NB4 (cell line): ENCODE measurements around the gene TMEM178B.

Experiments
- DNase-seq: peaks from one replicate; pipeline ENCODE4 v3.0.0; 2010; ENCODE audit warnings: low read depth
- H3K4me3 ChIP-seq: one replicate; pipeline ENCODE4 v1.5.1; 2011; ENCODE audit warnings: mild to moderate bottlenecking, low read depth, low read length, moderate library complexity
- MYC ChIP-seq: IDR thresholded peaks from 2 replicates; pipeline ENCODE4 v1.6.1; 2011; ENCODE audit warnings: low read depth, low read length
- POLR2A ChIP-seq: IDR thresholded peaks from 2 replicates; pipeline ENCODE4 v1.6.1; 2011; ENCODE audit warnings: mild to moderate bottlenecking; ENCODE audit not compliant: insufficient read length; ENCODE audit errors: extremely low read depth
- TF ChIP-seq, protein P1 (sequence below): IDR thresholded peaks from one replicate; pipeline ENCODE4 v1.5.1; 2012; ENCODE audit warnings: low read depth, low read length
- TF ChIP-seq, protein P2 (sequence below): IDR thresholded peaks from 2 replicates; pipeline ENCODE4 v1.6.1; 2011; ENCODE audit warnings: low read depth, low read length

Gene TMEM178B

DNA sequence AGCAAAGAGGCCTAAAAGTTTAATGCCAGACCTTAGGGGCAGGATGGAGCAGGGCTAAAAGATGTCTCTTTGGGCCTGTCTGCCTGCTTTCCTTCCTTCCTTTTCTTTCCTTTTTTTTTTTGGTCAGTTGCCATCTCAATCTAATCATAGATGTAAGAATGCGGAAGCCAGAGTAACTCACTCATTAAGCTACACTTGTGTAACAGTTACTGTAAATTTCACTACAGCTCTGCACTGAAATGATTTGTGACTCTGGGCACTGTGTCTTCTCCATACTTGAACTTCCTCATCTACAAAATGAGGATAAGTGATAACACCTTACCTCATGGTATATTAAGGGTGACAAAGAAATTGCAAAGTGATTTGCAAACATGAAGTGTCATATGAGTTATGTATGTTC lies 401.8 kb downstream of the TMEM178B start:
- no peak for DNase-seq
- H3K4me3 ChIP-seq, result no peak overlapping the region
- TF ChIP-seq, protein P1, sequence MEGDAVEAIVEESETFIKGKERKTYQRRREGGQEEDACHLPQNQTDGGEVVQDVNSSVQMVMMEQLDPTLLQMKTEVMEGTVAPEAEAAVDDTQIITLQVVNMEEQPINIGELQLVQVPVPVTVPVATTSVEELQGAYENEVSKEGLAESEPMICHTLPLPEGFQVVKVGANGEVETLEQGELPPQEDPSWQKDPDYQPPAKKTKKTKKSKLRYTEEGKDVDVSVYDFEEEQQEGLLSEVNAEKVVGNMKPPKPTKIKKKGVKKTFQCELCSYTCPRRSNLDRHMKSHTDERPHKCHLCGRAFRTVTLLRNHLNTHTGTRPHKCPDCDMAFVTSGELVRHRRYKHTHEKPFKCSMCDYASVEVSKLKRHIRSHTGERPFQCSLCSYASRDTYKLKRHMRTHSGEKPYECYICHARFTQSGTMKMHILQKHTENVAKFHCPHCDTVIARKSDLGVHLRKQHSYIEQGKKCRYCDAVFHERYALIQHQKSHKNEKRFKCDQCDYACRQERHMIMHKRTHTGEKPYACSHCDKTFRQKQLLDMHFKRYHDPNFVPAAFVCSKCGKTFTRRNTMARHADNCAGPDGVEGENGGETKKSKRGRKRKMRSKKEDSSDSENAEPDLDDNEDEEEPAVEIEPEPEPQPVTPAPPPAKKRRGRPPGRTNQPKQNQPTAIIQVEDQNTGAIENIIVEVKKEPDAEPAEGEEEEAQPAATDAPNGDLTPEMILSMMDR, result no peak
- TF ChIP-seq MYC, result no peak
- TF ChIP-seq, protein P2, sequence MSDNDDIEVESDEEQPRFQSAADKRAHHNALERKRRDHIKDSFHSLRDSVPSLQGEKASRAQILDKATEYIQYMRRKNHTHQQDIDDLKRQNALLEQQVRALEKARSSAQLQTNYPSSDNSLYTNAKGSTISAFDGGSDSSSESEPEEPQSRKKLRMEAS, result no peak
- TF ChIP-seq POLR2A, result no peak

DNA sequence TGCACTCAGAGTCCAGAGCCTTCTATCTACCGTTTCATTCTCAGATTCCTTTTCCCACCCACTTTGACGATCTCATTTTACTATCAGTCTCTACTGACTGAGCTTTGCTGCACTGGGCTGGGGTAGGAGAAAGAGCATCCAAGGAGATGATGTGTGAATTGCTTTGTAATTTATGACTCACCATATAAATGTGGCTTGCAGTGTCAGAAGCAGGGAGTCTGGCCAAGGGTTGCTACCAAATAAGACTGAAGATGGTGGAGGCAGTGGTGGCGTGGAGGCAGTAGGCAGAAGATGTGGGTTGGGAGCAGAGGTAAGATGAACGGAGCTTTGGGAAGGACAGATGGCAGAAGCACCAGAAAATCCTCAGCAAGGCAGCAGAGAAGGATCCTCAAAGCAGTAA lies 404.0 kb downstream of the TMEM178B start:
- TF ChIP-seq POLR2A (no peak), MYC (no peak)
- TF ChIP-seq, protein P2, result no peak
- TF ChIP-seq, protein P1, result no peak
- no peak overlapping the region for H3K4me3 ChIP-seq
- no peak for DNase-seq

DNA sequence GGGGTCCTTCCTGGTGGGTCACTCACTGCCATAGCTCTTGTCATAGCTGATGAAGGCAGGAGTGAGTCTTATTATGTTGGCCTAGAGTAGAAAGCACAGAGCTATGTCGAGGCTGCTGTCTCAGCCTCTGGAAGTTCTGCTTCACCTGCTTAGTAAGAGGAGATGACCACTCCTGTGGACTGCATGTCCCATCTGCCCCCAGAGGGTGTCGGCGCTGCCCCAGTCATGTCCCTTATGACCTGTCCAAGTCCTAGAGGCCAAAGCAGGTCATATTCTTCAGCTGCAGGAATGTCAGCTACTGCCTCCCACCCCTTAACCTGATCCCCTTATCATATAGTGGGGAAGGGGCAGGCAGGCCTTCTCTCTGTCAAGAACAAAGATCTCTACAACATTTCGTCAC lies 405.0 kb downstream of the TMEM178B start:
- no peak for DNase-seq
- TF ChIP-seq MYC, result no peak
- TF ChIP-seq, protein P1, result no peak
- no peak for TF ChIP-seq POLR2A
- TF ChIP-seq, protein P2, result no peak
- H3K4me3 ChIP-seq, result no peak overlapping the region

DNA sequence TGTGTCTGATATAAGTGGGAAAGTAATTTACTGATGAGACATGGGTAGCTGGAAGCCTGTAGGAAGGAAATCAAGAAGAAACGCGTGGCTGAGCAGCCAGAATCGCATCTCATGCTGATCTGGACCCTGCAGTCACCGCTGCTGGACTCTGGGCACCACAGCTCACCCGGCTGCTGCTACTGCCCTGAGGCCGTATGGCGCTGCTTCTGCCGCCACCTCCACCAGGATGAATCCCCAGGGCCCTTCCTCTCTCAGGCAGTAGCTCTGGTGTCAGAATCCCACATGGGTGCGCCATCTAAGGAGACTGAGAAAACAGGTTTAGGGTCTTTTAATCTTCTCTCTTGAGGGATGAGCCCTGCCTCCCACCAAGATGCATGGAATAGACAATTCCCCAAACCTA lies 407.1 kb downstream of the TMEM178B start:
- TF ChIP-seq POLR2A (no peak), MYC (no peak)
- TF ChIP-seq, protein P1, result no peak
- TF ChIP-seq, protein P2, result no peak
- H3K4me3 ChIP-seq, result no peak overlapping the region
- DNase-seq, result no peak

DNA sequence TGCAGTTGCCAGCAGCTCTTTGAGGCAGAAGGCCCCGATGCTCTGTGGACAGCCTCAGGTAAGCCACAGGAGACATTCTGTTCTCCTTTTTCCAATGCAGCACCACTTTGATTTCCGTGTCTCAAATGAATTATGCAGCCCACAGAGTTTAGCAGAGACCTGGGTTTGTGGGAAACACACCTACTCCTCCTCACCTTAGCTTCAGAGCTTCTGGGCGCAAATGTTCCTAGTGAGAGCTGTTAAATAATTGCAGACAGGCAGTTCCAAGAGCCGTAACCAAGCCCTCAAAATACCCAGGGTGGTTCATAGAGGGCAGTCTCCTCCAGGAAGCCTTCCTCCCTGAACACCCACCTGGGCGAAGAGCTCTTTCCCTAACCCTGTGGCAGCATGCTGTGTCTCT lies 408.1 kb downstream of the TMEM178B start:
- DNase-seq, result no peak

More for the DNA sequence above, 408.1 kb downstream of the TMEM178B start:
- TF ChIP-seq, protein P2, result no peak
- TF ChIP-seq, protein P1, result no peak
- no peak for TF ChIP-seq MYC
- TF ChIP-seq POLR2A, result no peak
- no peak overlapping the region for H3K4me3 ChIP-seq
